T-helper 17 cell (primary cell): ENCODE measurements around the gene SDF2. TPM values are rescaled to one million over a fixed set of nuclear protein-coding genes. Genes with fewer than 3 reads are reported as not detected.
"Not testable (repeated sequence)": the region's sequence is repeated elsewhere in the genome, so short reads cannot be mapped to it uniquely, and the experiment has no call there.

Experiments used
- ATAC-seq: fragments of 150-1000 bp; cut with Tn5 transposase; 2 replicates; pipeline ENCODE4 v1.10.0; 2021; ENCODE audit warnings: mild to moderate bottlenecking, moderate library complexity
- DNase-seq, 3 donors: peaks; one replicate each; pipeline versions ENCODE4 v3.0.0 to v3.0.0-alpha.2; 2020 to 2021
- H3K9me3 ChIP-seq: one replicate; pipeline ENCODE4 v1.7.0; 2013; ENCODE audit warnings: low read length, mild to moderate bottlenecking; ENCODE audit not compliant: control insufficient read depth, poor library complexity, severe bottlenecking
- H3K27ac Mint-ChIP-seq: one replicate; pipeline ENCODE4 v1.8.0; 2022; ENCODE audit warnings: mild to moderate bottlenecking, moderate library complexity, mixed read lengths
- H3K27me3 Mint-ChIP-seq: one replicate; pipeline ENCODE4 v1.8.0; 2022; ENCODE audit warnings: mixed read lengths
- H3K36me3 Mint-ChIP-seq: one replicate; pipeline ENCODE4 v1.8.0; 2022; ENCODE audit warnings: low read depth, mixed read lengths
- H3K4me1 Mint-ChIP-seq: one replicate; pipeline ENCODE4 v1.8.0; 2022; ENCODE audit warnings: mild to moderate bottlenecking, mixed read lengths
- H3K4me3 Mint-ChIP-seq: one replicate; pipeline ENCODE4 v1.8.0; 2022; ENCODE audit warnings: mild to moderate bottlenecking, moderate library complexity, mixed read lengths
- total RNA-seq, 4 donors: library from RNA in 2 of 4; stranded (reverse) in 2 of 4; gene quantifications; one replicate each; pipeline ENCODE4 v1.2.3 and lab custom pipeline; 2022 to 2026

SDF2 gene
- total RNA-seq, 2 donors from 2014 or later: 31.5 to 38.5 TPM

GRCh38 chr17:28665994-28666393, 4.3 kb upstream of the SDF2 start:
- H3K36me3 Mint-ChIP-seq: peaks cover 18% of the 10 kb centered on the region
- DNase-seq: no peak
- ATAC-seq: no peak
- H3K4me1 Mint-ChIP-seq: peaks cover 47% of the 10 kb centered on the region
- H3K9me3 ChIP-seq: no peaks in the 10 kb centered on the region
- H3K27ac Mint-ChIP-seq: no peak overlapping the region
- no peaks in the 10 kb centered on the region for H3K27me3 Mint-ChIP-seq
- no peak overlapping the region for H3K4me3 Mint-ChIP-seq

DNA sequence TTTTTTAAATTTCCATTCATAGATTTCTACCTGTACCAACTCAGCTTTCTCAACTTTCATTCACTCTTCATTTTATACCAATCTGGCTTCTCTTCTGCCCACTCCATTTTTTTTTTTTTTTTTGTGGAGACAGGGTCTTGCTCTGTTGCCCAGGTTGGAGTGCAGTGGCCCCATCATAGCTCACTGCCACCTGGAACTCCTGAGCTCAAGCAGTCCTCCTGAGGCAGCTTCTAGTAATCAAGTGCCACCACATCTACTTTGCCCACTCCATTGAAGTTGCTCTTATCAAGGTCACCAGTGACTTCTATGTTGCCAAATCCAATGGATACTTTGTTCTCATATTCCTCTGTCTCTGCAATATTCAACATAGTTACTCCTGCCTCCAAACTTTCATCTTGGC, 2.0 kb upstream of the SDF2 start:
- Mint-ChIP-seq H3K27me3 (no peaks in the 10 kb centered on the region), H3K4me1 (peaks cover 56% of the 10 kb centered on the region), H3K4me3 (peak overlapping the region; percentile 99), H3K27ac (peak overlapping the region; percentile 100), H3K36me3 (peaks cover 18% of the 10 kb centered on the region)
- ATAC-seq (no peak), DNase-seq (no peak)
- no peaks in the 10 kb centered on the region for H3K9me3 ChIP-seq

- ATAC-seq (no peak), DNase-seq (no peak)
- H3K9me3 ChIP-seq: no peaks in the 10 kb centered on the region
- H3K27me3 Mint-ChIP-seq: no peaks in the 10 kb centered on the region
- peaks cover 47% of the 10 kb centered on the region for H3K4me1 Mint-ChIP-seq
- H3K27ac Mint-ChIP-seq: peak overlapping the region; percentile 100
- peak overlapping the region; percentile 99 for H3K4me3 Mint-ChIP-seq
- H3K36me3 Mint-ChIP-seq: peaks cover 18% of the 10 kb centered on the region
Measured at GRCh38 chr17:28662527-28662829, 772 bp upstream of the SDF2 start.

DNA sequence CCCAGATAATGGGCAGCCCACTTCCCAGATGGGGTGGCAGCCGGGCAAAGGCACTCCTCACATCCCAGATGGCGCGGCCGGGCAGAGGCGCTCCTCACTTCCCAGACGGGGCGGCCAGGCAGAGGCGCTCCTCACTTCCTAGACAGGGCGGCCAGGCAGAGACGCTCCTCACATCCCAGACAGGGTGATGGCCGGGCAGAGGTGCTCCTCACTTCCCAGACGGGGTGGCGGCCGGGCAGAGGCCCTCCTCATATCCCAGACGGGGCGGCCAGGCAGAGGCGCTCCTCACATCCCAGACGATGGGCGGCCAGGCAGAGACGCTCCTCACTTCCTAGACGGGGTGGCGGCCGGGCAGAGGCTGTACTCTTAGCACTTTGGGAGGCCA, 2.2 kb downstream of the SDF2 start:
- H3K4me3 Mint-ChIP-seq: peak overlapping the region; percentile 25
- H3K36me3 Mint-ChIP-seq: peaks cover 11% of the 10 kb centered on the region
- peak overlapping the region; percentile 100 for H3K27ac Mint-ChIP-seq
- not testable (repeated sequence) for ATAC-seq, H3K9me3 ChIP-seq, H3K27me3 Mint-ChIP-seq, DNase-seq
- H3K4me1 Mint-ChIP-seq: peaks cover 33% of the 10 kb centered on the region

DNA sequence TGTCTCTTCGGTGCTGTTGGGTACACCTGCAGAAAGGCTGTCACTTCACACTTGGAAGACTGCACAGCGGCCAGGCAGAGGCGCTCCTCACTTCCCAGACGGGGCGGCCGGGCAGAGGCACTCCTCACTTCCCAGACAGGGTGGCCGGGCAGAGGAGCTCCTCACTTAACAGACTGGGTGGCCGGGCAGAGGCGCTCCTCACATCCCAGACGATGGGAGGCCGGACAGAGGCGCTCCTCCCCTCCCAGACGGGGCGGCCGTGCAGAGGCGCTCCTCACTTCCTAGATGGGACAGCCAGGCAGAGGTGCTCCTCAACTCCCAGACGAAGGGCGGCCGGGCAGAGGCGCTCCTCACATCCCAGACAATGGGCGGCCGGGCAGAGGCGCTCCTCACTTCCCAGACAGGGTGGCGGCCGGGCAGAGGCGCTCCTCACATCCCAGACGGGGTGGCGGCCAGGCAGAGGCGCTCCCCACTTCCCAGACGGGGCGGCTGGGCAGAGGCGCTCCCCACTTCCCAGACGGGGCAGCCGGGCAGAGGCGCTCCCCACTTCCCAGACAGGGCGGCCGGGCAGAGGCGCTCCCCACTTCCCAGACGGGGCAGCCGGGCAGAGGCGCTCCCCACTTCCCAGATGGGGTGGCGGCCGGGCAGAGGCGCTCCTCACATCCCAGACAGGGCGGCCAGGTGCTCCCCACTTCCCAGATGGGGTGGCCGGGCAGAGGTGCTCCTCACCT, 2.8 kb downstream of the SDF2 start:
- DNase-seq, ATAC-seq, H3K27ac Mint-ChIP-seq, H3K27me3 Mint-ChIP-seq, H3K4me3 Mint-ChIP-seq, H3K36me3 Mint-ChIP-seq, H3K9me3 ChIP-seq: not testable (repeated sequence)
- peaks cover 29% of the 10 kb centered on the region for H3K4me1 Mint-ChIP-seq

DNA sequence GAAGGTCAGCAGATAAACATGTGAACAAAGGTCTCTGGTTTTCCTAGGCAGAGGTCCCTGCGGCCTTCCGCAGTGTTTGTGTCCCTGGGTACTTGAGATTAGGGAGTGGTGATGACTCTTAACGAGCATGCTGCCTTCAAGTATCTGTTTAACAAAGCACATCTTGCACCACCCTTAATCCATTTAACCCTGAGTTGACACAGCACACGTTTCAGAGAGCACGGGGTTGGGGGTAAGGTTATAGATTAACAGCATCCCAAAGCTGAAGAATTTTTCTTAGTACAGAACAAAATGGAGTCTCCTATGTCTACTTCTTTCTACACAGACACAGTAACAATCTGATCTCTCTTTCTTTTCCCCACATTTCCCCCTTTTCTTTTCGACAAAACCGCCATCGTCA, 3.4 kb downstream of the SDF2 start:
- not testable (repeated sequence) for H3K36me3 Mint-ChIP-seq, H3K27ac Mint-ChIP-seq, ATAC-seq, H3K4me3 Mint-ChIP-seq, H3K27me3 Mint-ChIP-seq, DNase-seq, H3K9me3 ChIP-seq
- H3K4me1 Mint-ChIP-seq: peaks cover 24% of the 10 kb centered on the region

DNA sequence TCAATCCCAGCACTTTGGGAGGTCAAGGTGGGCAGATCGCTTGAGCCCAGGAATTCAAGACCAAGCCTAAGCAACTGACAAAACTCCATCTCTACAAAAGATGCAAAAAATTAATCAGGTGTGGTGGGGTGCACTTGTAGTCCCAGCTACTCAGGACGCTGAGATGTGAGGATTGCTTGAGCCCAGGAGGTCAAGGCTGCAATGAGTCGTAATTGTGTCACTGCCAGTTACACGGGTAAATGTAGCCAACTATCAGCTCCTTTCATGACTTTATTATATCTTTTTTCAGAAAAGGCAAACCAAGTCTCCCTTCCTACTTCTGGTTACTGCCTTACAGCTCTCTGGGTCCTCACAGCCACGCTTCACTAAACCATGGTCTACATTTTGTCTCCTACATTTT, 4.0 kb downstream of the SDF2 start:
- H3K4me1 Mint-ChIP-seq: peaks cover 21% of the 10 kb centered on the region
- peaks cover 6% of the 10 kb centered on the region for H3K36me3 Mint-ChIP-seq
- no peak for ATAC-seq
- H3K27ac Mint-ChIP-seq: no peak overlapping the region
- H3K4me3 Mint-ChIP-seq: no peak overlapping the region
- no peak for DNase-seq
- H3K27me3 Mint-ChIP-seq: no peaks in the 10 kb centered on the region
- H3K9me3 ChIP-seq: no peaks in the 10 kb centered on the region

- ATAC-seq: no peak
- peaks cover 17% of the 10 kb centered on the region for H3K4me1 Mint-ChIP-seq
- H3K27ac Mint-ChIP-seq: peak overlapping the region; percentile 53
- no peaks in the 10 kb centered on the region for H3K27me3 Mint-ChIP-seq
- H3K9me3 ChIP-seq: no peaks in the 10 kb centered on the region
- H3K4me3 Mint-ChIP-seq: no peak overlapping the region
- peaks cover 5% of the 10 kb centered on the region for H3K36me3 Mint-ChIP-seq
- no peak for DNase-seq
Measured at GRCh38 chr17:28655160-28655559, 6.5 kb downstream of the SDF2 start.

- Mint-ChIP-seq H3K27ac (no peak overlapping the region), H3K4me1 (peaks cover 28% of the 10 kb centered on the region), H3K36me3 (peaks cover 2% of the 10 kb centered on the region), H3K27me3 (no peaks in the 10 kb centered on the region), H3K4me3 (no peak overlapping the region)
- no peak for ATAC-seq
- no peak for DNase-seq
- no peaks in the 10 kb centered on the region for H3K9me3 ChIP-seq
Measured at GRCh38 chr17:28648698-28649097, 13.0 kb downstream of the SDF2 start.

DNA sequence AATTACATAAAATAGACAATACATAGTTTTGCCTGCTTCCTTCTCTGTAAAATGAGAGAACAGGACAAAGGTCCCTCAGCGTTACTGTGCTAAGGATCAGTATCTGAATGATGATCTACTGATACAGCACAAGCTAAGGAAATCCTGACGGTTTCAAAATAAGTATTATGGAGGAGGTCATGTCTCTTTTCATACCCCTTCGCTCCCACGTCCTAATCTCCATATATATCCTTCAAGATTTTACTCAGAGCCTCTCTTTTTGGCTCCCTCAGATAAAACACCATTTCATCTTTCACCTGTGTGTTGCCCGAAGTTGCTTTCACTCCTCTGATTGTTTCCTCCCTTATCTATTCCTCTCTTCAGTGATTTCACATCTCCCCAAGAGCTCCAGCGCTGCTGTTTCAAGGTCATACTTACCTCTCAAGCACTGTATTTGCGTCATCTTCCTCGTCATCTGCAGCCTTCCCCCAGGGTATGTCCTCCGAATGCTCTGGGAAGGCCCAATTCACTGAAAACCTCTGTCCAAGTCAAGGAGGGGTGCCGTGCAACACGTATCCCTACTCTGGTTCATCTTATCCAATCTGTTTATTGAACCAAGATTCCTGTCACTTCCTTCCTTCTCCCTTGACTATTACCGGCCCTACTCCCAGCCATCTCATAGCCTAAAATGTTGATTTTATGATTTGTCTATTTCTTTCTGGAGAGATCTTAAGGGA, 15.5 kb downstream of the SDF2 start:
- Mint-ChIP-seq H3K4me3 (peak overlapping the region; percentile 99), H3K27me3 (no peaks in the 10 kb centered on the region), H3K4me1 (peaks cover 29% of the 10 kb centered on the region), H3K36me3 (no peaks in the 10 kb centered on the region), H3K27ac (peak overlapping the region; percentile 99)
- no peak for ATAC-seq
- no peak for DNase-seq
- H3K9me3 ChIP-seq: no peaks in the 10 kb centered on the region

DNA sequence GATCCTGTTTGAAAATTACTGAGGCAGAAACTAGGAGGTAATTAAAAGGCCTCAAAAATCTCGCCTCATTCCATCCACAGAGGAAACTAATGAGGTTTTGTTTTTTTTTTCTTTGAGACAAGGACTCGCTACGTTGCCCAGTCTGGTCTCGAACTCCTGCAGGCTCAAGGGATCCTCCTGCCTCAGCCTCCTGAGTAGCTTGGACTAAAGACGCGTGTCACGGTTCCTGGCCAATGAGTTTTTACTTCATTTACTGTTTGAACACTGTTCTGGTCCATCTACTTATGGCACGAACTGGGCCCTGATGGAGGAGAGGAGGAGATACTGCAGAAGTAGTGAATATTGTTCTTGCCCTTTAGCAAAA, 16.1 kb downstream of the SDF2 start:
- no peak for DNase-seq
- no peak for ATAC-seq
- H3K9me3 ChIP-seq: no peaks in the 10 kb centered on the region
- no peaks in the 10 kb centered on the region for H3K36me3 Mint-ChIP-seq
- H3K4me1 Mint-ChIP-seq: peaks cover 29% of the 10 kb centered on the region
- peak overlapping the region; percentile 99 for H3K27ac Mint-ChIP-seq
- peak overlapping the region; percentile 99 for H3K4me3 Mint-ChIP-seq
- no peaks in the 10 kb centered on the region for H3K27me3 Mint-ChIP-seq

DNA sequence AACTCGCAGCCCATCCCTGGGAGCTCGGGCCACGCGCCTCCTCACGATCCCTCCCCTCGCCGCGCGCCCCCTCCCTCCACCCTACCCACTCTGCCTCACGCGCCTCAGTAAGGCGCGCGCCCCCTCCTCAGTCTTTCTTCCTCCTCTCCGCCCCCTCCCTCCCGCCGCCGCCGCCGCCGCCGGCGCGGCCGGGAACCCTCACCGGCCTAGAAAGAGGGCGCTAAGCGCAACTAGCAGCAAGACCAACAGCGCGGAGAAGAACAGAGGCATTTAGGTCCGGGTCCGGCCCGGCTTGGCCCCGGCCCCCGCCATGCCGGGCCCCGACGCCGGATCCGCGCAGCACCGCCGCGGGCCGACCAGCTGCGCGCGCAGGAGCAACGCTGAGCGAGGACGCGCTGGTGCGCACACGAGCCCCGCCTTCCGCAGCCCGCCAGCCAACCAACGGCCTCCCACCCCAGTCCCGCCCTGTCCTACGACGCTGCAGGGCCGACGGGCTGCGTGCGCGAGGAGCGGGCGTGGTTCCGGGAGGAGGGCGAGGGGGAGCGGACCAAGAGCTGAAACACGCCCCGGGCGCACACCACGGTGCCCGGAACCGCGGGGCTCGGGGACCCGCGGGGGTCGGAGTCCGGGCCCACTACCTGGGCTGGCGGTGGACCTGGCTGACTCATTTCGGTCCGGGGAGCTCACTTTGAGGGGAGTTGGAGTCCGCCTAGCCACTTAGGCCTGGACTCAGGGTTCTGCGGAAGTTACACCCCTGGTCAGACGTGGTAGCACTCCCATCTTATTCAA, 16.7 kb downstream of the SDF2 start, which contains the start of gene BLTP2:
Gene BLTP2, minus strand, starts transcription at position 372 of the 789 bp plus-strand sequence. Its CDS starts 102 bp downstream, at position 270.
- DNase-seq: peak; percentile 90 to 96 (median 94)
- peak within 1 kb of the TSS; percentile 99 for H3K27ac Mint-ChIP-seq
- no peaks in the 10 kb centered on the region for H3K9me3 ChIP-seq
- peaks cover 2% of the 10 kb centered on the region for H3K36me3 Mint-ChIP-seq
- no peaks in the 10 kb centered on the region for H3K27me3 Mint-ChIP-seq
- ATAC-seq: peak; percentile 97
- H3K4me3 Mint-ChIP-seq: peak within 1 kb of the TSS; percentile 99
- H3K4me1 Mint-ChIP-seq: peaks cover 31% of the 10 kb centered on the region

DNA sequence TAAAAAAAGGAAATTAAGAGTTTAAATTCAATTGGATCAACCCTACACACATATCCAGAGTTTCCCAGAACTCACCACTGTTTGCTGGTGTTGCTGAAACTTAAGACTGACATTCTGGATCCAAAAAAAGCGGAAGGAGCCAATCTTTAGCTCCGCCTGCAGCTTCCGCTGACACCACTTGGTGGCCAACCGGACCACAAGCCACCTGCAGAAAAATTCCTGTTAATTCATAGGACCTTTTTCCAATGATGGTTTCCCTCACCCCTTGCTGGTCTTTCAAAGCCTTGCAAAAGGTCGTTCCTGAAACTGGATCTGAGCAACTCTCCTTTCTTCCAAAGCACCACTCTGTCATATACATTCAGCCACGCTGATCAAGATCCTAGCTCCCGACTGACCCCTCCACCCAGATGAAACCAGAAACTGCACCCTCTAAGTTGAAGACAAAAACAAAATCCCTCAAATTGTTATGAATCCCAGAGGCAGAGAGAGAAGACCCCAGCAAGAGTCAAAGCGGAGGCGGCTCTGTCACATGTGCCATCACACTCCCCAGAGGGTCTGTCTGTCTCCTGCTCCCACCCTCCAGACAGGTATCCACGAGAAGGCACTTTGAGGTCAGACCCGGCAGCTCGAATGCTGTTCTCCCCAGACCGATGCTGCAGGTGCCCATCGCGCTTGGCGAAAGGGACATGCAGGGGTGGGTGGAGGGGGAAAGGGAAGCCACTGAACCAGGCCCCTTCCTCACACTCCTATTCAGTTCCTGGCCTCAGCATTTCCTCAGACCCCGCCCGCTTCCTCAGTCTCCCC, 17.5 kb downstream of the SDF2 start:
- DNase-seq (no peak), ATAC-seq (no peak)
- H3K9me3 ChIP-seq: no peaks in the 10 kb centered on the region
- Mint-ChIP-seq H3K36me3 (peaks cover 2% of the 10 kb centered on the region), H3K4me1 (peaks cover 31% of the 10 kb centered on the region), H3K27me3 (no peaks in the 10 kb centered on the region), H3K4me3 (peak overlapping the region; percentile 99), H3K27ac (peak overlapping the region; percentile 94)
